ENCODE measurements around the gene KNTC1. TPM values are rescaled to one million over a fixed set of nuclear protein-coding genes. Genes with fewer than 3 reads are reported as not detected.
A peak's percentile ranks its signal among the peaks of the same experiment; 100 is the strongest.

The KNTC1 gene
- total and polyA plus RNA-seq, 3 experiments from 2014 or later, result 3.8 to 69.6 (median 66.0) TPM

- H3K4me1 ChIP-seq (ENCODE audit: insufficient read depth, low read length), result peaks cover 37% of the 10 kb centered on the region
- H3K27me3 Mint-ChIP-seq, result no peaks in the 10 kb centered on the region
- H3K27ac Mint-ChIP-seq, result peak overlapping the region in 2 of 8 donors; percentile 21 to 63
- CTCF ChIA-PET, result interaction anchor here (0.9 kb wide), 1 partner anchor 49 kb away, joined by 3 read pairs; no protein-coding TSS in a partner anchor
- H3K4me1 Mint-ChIP-seq, result peaks cover 47 to 77% (median 76%) of the 10 kb centered on the region in 3 donors
- DNase-seq, result no peak
- H3K9me3 ChIP-seq (ENCODE audit: low read length), result no peaks in the 10 kb centered on the region
- no peaks in the 10 kb centered on the region for H3K27me3 ChIP-seq (ENCODE audit: insufficient read depth, low read length, poor library complexity, severe bottlenecking)
- POLR2A ChIA-PET, result interaction anchor here (1.5 kb wide), 1 partner anchor 20 kb away, joined by 6 read pairs; the partner anchor contains the start of gene ZCCHC8
- no peak overlapping the region for H3K4me3 ChIP-seq (ENCODE audit: low read length)
- H3K27ac ChIP-seq (ENCODE audit: low read depth, low read length), result no peak overlapping the region
- H3K36me3 ChIP-seq (ENCODE audit: insufficient read depth, low read length), result peaks cover 51% of the 10 kb centered on the region
- no peaks in the 10 kb centered on the region for H3K9me3 Mint-ChIP-seq
- no peak overlapping the region for H3K4me3 Mint-ChIP-seq
- peaks cover 19 to 89% (median 37%) of the 10 kb centered on the region in 3 donors for H3K36me3 Mint-ChIP-seq
Measured at GRCh38 chr12:122520676-122521075, 6.4 kb upstream of the KNTC1 start.

- DNase-seq, result no peak
- H3K4me1 ChIP-seq (ENCODE audit: insufficient read depth, low read length), result peaks cover 48% of the 10 kb centered on the region
- Mint-ChIP-seq H3K4me3 (peak overlapping the region in 3 of 7 donors; percentile 88 to 93 (median 93)), H3K36me3 (peaks cover 12 to 64% (median 25%) of the 10 kb centered on the region in 3 donors), H3K27ac (peak overlapping the region in 7 of 8 donors; percentile 3 to 86 (median 61)), H3K27me3 (no peaks in the 10 kb centered on the region), H3K4me1 (peaks cover 43 to 66% (median 66%) of the 10 kb centered on the region in 3 donors), H3K9me3 (no peaks in the 10 kb centered on the region)
- H3K27ac ChIP-seq (ENCODE audit: low read depth, low read length), result no peak overlapping the region
- peak overlapping the region; percentile 22 for H3K4me3 ChIP-seq (ENCODE audit: low read length)
- ChIA-PET POLR2A (interaction anchor here (0.7 to 0.9 kb wide), 2 partner anchors 20 to 22 kb away, joined by 3 read pairs; partner anchors contain the start of gene ZCCHC8), CTCF (no interaction called here)
- H3K27me3 ChIP-seq (ENCODE audit: insufficient read depth, low read length, poor library complexity, severe bottlenecking), result no peaks in the 10 kb centered on the region
- peaks cover 27% of the 10 kb centered on the region for H3K36me3 ChIP-seq (ENCODE audit: insufficient read depth, low read length)
- no peaks in the 10 kb centered on the region for H3K9me3 ChIP-seq (ENCODE audit: low read length)
Measured at GRCh38 chr12:122523280-122523679, 3.8 kb upstream of the KNTC1 start.

GRCh38 chr12:122523846-122524718 lies 3.0 kb upstream of the KNTC1 start:
- Histone ChIP-seq H3K4me1 (ENCODE audit: insufficient read depth, low read length) (peaks cover 52% of the 10 kb centered on the region), H3K36me3 (ENCODE audit: insufficient read depth, low read length) (peaks cover 20% of the 10 kb centered on the region), H3K27ac (ENCODE audit: low read depth, low read length) (peak overlapping the region; percentile 13), H3K27me3 (ENCODE audit: insufficient read depth, low read length, poor library complexity, severe bottlenecking) (no peaks in the 10 kb centered on the region), H3K9me3 (ENCODE audit: low read length) (no peaks in the 10 kb centered on the region), H3K4me3 (ENCODE audit: low read length) (peak overlapping the region; percentile 22)
- no peak for DNase-seq
- CTCF ChIA-PET, result interaction anchor here (1.3 kb wide), 1 partner anchor 23 kb away, joined by 4 read pairs; the partner anchor contains the start of gene ZCCHC8
- peak overlapping the region in 3 of 7 donors; percentile 88 to 93 (median 93) for H3K4me3 Mint-ChIP-seq
- H3K9me3 Mint-ChIP-seq, result no peaks in the 10 kb centered on the region
- peaks cover 12 to 56% (median 22%) of the 10 kb centered on the region in 3 donors for H3K36me3 Mint-ChIP-seq
- peak overlapping the region in 6 of 8 donors; percentile 3 to 91 (median 84) for H3K27ac Mint-ChIP-seq
- peaks cover 43 to 60% (median 59%) of the 10 kb centered on the region in 3 donors for H3K4me1 Mint-ChIP-seq
- POLR2A ChIA-PET, result interaction anchor here (1.3 to 2.6 kb wide), 2 partner anchors 12 to 23 kb away, joined by 6 to 8 read pairs; partner anchors contain the start of gene ZCCHC8
- H3K27me3 Mint-ChIP-seq, result no peaks in the 10 kb centered on the region

- DNase-seq, result peak in 2 of 5 donors; percentile 9 to 22
- H3K4me3 ChIP-seq (ENCODE audit: low read length), result peak overlapping the region; percentile 79
Measured at GRCh38 chr12:122527478-122527944, 462 bp downstream of the KNTC1 start.

GRCh38 chr12:122528582-122528981 lies 1.5 kb downstream of the KNTC1 start:
- DNase-seq, result no peak
- H3K27ac Mint-ChIP-seq, result peak overlapping the region in 1 of 8 donors; percentile 78
- Histone ChIP-seq H3K9me3 (ENCODE audit: low read length) (no peaks in the 10 kb centered on the region), H3K4me1 (ENCODE audit: insufficient read depth, low read length) (peaks cover 33% of the 10 kb centered on the region), H3K4me3 (ENCODE audit: low read length) (no peak overlapping the region), H3K36me3 (ENCODE audit: insufficient read depth, low read length) (no peaks in the 10 kb centered on the region), H3K27ac (ENCODE audit: low read depth, low read length) (peak overlapping the region; percentile 36), H3K27me3 (ENCODE audit: insufficient read depth, low read length, poor library complexity, severe bottlenecking) (no peaks in the 10 kb centered on the region)
- no peaks in the 10 kb centered on the region for H3K27me3 Mint-ChIP-seq
- ChIA-PET POLR2A (no interaction called here), CTCF (no interaction called here)
- H3K4me3 Mint-ChIP-seq, result no peak overlapping the region
- peaks cover 19% of the 10 kb centered on the region in 3 donors for H3K4me1 Mint-ChIP-seq
- H3K9me3 Mint-ChIP-seq, result no peaks in the 10 kb centered on the region
- peaks cover 0 to 36% (median 4%) of the 10 kb centered on the region in 3 donors for H3K36me3 Mint-ChIP-seq

More at GRCh38 chr12:122527478-122527944, 462 bp downstream of the KNTC1 start:
- peaks cover 26 to 30% (median 30%) of the 10 kb centered on the region in 3 donors for H3K4me1 Mint-ChIP-seq
- no peaks in the 10 kb centered on the region for H3K9me3 ChIP-seq (ENCODE audit: low read length)
- CTCF ChIA-PET, result interaction anchor here (0.7 to 2.2 kb wide), 2 partner anchors 26 to 29 kb away, joined by 3 to 4 read pairs; partner anchors contain the start of gene ZCCHC8
- no peaks in the 10 kb centered on the region for H3K9me3 Mint-ChIP-seq
- H3K36me3 ChIP-seq (ENCODE audit: insufficient read depth, low read length), result no peaks in the 10 kb centered on the region
- H3K27ac Mint-ChIP-seq, result no peak overlapping the region
- H3K27ac ChIP-seq (ENCODE audit: low read depth, low read length), result peak overlapping the region; percentile 98
- no peaks in the 10 kb centered on the region for H3K27me3 Mint-ChIP-seq
- peaks cover 0 to 34% (median 7%) of the 10 kb centered on the region in 3 donors for H3K36me3 Mint-ChIP-seq
- POLR2A ChIA-PET, result interaction anchor here (1.0 to 2.2 kb wide), 6 partner anchors 24 to 726 kb away, joined by 4 to 65 read pairs (median 5); partner anchors contain the start of genes DIABLO, MPHOSPH9, MTRFR and ZCCHC8
- H3K4me1 ChIP-seq (ENCODE audit: insufficient read depth, low read length), result peaks cover 42% of the 10 kb centered on the region
- H3K27me3 ChIP-seq (ENCODE audit: insufficient read depth, low read length, poor library complexity, severe bottlenecking), result no peaks in the 10 kb centered on the region
- no peak overlapping the region for H3K4me3 Mint-ChIP-seq

GRCh38 chr12:122528992-122529391 lies 1.9 kb downstream of the KNTC1 start:
- Mint-ChIP-seq H3K4me1 (peaks cover 14 to 15% (median 15%) of the 10 kb centered on the region in 3 donors), H3K4me3 (no peak overlapping the region), H3K36me3 (peaks cover 0 to 33% (median 4%) of the 10 kb centered on the region in 3 donors), H3K27ac (no peak overlapping the region), H3K9me3 (no peaks in the 10 kb centered on the region), H3K27me3 (no peaks in the 10 kb centered on the region)
- Histone ChIP-seq H3K9me3 (ENCODE audit: low read length) (no peaks in the 10 kb centered on the region), H3K4me1 (ENCODE audit: insufficient read depth, low read length) (peaks cover 29% of the 10 kb centered on the region), H3K27me3 (ENCODE audit: insufficient read depth, low read length, poor library complexity, severe bottlenecking) (no peaks in the 10 kb centered on the region), H3K27ac (ENCODE audit: low read depth, low read length) (no peak overlapping the region), H3K36me3 (ENCODE audit: insufficient read depth, low read length) (no peaks in the 10 kb centered on the region), H3K4me3 (ENCODE audit: low read length) (no peak overlapping the region)
- CTCF ChIA-PET, result no interaction called here
- DNase-seq, result no peak
- POLR2A ChIA-PET, result no interaction called here

GRCh38 chr12:122533856-122534255 lies 6.8 kb downstream of the KNTC1 start:
- Mint-ChIP-seq H3K27ac (no peak overlapping the region), H3K4me1 (no peaks in the 10 kb centered on the region), H3K9me3 (no peaks in the 10 kb centered on the region), H3K4me3 (no peak overlapping the region), H3K27me3 (no peaks in the 10 kb centered on the region), H3K36me3 (peaks cover 0 to 42% (median 4%) of the 10 kb centered on the region in 3 donors)
- POLR2A ChIA-PET, result no interaction called here
- Histone ChIP-seq H3K27ac (ENCODE audit: low read depth, low read length) (no peak overlapping the region), H3K36me3 (ENCODE audit: insufficient read depth, low read length) (peaks cover 3% of the 10 kb centered on the region), H3K27me3 (ENCODE audit: insufficient read depth, low read length, poor library complexity, severe bottlenecking) (no peaks in the 10 kb centered on the region), H3K4me1 (ENCODE audit: insufficient read depth, low read length) (no peaks in the 10 kb centered on the region), H3K4me3 (ENCODE audit: low read length) (no peak overlapping the region), H3K9me3 (ENCODE audit: low read length) (no peaks in the 10 kb centered on the region)
- CTCF ChIA-PET, result no interaction called here
- DNase-seq, result no peak

All from CD8-positive, alpha-beta memory T cell (primary cell).